Stromal cell of bone marrow (primary cell): ENCODE results near the gene NMRAL1.

Source experiments
- DNase-seq: peaks from one replicate; pipeline ENCODE4 v3.0.0-alpha.2; 2012; ENCODE audit warnings: low read depth

Gene NMRAL1

DNA sequence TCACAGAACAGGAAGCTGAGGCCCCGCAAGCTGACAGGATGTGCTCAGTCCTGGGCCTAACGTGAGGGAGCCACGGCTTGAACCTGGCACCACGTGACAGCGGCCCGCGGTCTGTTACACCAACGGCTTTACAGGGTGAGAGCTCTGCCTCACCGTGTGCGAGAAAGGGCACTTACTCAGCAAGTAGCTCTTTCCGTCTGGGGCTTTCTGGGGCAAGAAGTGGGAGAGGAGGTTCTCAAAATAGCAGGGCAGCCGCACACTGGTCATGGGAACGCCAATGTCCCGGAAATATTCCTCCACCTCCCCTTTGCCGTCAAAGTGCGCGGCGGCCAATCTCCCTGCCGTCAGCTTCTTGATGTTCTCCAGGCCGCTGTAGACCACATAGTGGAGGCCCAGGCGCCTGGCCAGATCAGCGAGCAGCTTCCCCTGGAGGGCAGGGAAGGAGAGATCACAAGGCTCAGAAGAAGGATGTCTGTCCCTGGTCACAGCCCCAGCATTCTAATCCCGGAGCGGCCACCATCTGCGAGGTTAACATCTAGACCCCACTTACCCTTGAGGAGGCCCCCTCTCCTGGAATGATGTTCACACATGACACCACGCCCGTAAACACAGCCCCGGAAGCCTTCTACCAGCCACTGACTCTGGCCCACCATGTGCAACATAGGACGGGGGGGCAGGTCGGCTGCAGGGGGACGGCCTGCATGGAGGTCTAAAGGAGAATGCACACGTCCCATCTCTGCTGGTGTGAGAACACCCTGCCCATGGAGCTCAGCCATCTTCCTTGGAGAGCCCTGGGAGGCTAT is 8.2 kb downstream of the NMRAL1 start:
- no peak for DNase-seq

DNA sequence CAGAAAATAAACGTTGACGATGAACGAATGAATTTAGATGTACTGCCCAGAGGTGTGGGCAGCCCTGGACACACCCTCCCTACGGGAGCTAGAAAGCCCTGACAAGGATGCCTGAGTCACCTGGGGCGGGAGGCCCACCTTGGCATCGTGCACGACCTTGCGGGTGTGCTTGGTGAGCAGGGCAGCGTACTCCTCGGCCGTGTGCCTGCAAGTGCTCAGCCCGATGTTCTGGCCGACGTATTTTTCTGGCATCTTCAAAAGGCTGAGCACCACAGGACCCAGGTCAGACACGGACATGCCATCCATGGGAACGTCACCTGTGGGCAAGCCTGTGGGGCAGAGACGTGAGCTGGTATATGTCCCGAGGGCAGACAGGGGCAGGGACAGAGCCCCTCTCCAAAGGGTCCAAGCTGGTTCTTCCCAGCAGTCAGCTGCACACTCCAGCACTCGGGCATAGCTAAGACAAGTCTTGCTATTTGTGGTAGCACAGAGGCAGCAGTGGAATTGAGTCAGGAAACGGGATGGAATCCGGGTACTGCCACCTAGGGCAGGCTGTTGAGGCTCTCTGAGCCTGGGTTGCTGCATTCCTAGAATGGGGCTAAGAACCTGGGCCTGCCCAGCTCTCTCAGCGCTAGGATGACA is 10.8 kb downstream of the NMRAL1 start:
- DNase-seq: no peak

DNA sequence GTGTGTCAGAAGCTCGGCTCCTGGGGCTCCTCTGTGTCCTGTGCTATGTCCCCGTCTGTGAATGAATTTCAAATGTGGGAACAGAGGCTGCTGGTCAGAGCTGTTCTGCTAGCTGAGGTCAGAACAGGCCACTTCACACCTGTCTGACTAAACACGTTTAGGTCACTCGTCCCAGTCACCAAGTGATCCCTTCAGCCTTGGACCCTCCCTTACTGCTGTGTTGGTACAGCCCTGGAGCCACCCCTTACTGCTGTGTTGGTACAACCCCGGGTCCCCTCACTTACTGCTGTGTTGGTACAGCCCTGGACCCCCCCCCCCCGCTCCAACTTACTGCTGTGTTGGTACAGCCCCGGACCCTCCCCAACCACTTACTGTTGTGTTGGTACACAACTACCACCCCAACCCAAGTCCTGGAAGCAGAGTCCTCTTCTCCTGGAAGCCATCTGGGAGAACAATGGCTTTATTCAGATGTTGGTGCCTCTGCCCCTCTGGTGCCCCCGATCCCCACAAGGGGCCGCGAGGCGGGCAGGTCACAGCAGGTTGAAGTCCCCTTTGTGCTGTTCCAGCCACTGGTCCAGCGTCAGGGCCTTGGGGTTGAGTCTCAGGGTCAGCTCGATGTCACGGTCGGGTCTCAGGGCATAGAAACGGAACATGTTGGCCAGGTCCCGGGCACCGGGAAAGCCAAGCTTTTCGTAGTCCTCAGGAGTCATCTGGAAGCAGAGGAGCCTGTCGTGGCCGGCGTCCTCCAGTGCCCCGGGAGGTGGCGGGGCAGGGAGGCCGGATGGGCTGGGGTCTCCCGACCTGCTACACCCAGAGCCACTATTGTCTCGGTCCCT is 13.0 kb downstream of the NMRAL1 start:
- no peak for DNase-seq

DNA sequence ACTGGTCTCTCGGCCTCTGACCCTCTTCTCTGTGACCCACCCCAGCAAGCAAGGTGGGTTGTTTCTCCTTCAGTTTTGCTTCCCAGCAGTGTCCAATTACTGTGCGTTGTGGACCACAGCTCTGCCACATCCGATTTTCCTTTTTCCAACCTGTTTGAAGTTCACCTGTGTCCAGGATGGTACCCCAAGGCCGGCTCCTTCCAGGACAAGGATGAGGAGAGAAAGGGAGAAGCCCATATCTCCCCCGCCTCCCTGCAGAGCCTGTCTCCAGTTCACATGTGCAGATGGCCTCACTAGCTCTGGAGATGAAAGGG is 13.5 kb downstream of the NMRAL1 start:
- DNase-seq: no peak

DNA sequence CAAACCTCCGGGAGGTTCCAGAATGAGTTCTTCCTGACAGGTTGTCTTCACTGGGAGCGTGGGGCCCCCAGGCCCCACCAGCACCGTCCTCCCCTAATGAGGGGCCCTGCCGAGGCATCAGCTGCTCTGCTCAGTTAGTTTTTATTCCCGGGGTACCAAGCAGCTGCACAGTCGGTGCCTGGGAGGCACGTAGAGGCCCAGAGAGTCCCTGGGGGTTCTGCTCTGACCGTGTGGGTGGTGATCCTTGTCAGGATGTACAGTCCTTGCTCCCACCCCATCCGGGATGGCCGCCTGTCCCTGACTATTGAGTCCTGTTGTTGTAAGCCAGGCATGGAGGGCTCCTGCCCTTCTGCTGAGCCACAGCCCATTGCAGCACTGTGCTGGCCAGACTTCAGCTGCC is 18.5 kb downstream of the NMRAL1 start:
- no peak for DNase-seq

DNA sequence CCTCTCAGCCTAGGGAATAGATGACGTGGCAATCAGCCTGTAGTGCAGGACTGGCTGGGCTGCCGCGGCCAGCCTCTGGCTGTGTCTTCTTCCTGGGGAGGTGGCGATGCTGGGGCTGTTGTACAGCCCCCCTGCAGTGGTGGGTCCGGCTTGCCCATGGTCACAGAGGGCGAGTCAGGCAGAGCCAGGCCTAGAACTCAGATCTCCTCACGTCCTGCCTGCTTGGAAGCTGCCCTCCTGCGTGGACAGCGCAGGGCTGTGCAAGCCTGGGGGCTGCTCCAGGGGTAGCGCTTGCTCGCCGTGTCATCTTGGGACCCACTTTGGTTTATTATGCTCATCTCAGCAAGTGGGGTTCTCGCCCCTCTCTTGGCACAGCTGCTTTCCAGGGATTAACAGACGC is 19.3 kb downstream of the NMRAL1 start:
- no peak for DNase-seq

DNA sequence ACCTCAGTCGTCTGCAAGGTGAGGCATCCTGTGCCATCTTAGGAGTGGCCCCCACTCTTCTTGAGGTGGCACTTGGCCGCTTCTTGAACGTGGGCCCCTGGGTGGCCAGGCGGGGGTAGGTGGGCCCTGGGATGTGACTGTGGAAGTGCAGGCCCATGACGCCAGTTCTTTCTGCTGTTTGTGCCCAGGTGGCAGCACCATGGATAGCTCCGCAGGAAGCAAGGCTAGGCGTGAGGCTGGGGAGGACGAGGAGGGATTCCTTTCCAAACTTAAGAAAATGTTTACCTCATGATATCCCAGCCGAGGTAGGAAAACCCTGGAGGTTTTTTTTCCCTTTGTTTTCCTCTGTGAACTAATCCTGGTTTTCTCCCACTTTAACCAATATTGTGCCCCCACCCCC is 19.8 kb downstream of the NMRAL1 start:
- no peak for DNase-seq

DNA sequence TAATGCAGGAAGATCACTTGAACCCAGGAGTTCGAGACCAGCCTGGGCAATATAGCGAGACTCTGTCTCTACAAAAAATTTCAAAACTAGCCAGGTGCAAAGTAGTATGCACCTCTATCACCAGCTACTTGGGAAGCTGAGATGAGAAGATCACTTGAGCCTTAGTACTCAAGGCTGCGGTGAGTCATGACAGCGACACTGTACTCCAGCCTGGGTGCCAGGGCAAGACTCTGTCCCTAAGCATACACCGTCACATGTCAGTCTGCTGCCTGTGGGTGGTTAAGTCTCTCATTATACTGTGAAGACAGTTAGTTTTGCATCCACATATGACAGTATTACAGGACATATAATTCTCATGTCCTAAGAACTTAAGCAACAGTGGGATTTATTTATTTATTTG is 21.8 kb downstream of the NMRAL1 start:
- no peak for DNase-seq

DNA sequence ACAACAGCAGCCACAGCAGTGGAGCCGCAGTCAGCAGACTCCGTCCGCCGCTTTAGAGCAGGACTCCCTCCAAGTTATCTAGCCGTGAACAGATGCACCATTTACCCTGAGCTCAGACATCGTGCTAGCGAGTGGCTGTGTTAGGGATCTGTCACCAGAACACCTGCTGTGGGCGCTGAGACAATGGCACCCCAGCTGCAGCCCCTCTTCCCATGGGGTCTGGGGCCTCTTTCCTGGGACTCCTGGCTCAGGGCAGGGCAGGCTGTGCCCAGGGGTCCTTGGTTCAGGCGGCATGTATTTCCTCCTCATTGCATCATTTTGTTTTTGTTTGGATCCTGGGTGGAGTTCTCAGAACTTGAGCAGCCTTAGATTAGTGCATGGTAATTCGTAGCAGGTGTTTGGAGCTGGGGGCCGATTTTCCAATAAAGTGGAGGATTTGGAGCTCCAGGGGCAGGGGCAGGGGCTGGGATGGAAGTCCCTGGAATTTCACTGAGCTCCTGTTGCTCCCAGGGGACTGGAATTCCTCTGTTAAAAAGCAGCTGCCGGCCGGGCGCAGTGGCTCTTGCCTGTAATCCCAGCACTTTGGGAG is 23.4 kb downstream of the NMRAL1 start:
- DNase-seq: no peak

DNA sequence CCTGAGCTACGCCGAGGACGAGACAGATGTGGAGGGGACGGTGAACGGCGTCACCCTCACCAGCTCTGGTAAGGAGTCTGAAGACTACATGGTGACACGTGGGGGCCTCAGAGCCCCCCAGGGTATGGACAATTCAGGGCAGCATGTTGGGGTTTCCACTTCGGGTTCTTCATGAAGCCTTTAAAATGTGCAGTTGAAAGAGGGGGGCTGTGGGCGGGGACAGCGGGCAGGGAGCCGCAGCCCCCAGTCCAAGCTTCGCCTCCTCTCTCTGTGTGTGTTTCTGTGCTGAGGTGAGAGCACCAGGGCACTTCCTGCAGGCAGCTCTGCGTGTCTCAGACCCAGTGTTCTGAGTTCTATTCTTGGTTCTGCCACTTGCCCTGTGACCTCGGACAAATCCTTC is 24.0 kb downstream of the NMRAL1 start:
- DNase-seq: no peak

DNA sequence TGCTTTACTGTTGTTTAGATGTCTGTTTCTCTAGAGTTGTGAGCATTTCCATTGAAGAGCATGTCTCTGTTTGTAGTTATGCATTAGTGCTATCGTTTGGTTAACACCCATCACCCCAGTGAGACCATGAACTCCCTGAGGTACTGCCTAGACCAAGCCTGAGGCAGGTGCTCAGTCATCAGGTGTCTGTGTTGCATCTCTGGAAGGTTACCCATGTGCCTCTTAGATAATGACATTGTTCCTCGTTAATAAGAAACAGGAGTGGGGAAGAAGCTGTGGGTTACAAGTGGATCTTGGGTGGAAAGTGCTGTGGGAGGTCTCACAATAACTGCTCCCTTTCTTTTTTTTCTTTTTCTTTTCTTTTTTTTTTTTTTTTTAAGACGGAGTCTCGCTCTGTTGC is 30.4 kb downstream of the NMRAL1 start:
- no peak for DNase-seq

DNA sequence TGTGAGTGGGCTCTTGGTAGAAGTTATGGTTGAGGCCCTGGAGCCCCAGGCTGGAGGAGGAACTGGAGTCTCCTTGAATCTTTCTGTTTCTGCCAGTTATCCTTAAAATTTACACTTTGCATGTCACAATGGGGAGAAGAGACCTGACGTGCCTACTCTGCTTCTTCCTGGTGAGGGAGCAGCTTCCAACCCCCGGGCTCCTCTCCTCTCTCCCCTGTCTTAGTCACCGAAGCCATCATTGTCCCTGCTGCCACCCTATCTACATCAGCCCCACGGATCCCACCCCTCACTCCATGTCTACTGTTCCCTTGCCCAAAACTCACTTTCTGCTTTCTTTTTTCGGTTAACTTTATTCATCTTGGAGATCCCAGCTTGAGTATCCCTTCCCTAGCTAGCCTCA is 31.2 kb downstream of the NMRAL1 start:
- DNase-seq: no peak

DNA sequence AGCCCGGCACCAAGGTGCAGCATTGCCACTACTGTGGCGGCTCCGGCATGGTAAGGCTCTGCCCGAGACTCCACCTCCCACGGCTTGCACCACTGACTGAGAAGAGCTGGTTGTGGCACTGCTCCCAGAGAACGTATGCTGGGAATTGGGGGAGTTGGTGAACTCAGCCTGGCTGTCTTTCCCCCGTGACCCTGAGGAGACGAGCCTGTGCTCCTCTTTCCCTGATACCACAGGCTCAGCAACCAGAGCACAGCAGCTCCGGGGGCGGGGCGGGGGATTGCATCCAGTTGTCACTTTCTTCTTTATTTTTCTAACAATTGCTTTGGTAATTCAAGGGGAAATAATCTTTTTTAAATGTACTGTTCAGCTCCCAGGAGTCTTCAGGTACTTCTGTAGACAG is 32.1 kb downstream of the NMRAL1 start:
- no peak for DNase-seq

DNA sequence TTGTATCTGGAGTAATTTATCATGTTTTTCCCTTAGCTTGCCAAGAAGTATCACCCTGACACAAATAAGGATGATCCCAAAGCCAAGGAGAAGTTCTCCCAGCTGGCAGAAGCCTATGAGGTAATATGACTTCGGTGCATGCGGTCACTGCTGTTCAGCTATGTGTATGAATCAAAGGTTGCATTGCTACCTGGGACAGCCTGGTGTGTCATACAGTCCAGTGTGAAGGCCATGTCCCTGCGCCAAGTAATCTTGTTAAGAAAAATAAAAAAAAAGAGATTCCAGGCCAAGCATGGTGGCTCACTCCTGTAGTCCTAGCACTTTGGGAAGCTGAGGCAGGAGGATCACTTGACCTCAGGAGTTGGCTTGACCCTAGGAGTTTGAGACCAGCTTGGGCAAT is 37.1 kb downstream of the NMRAL1 start:
- DNase-seq: no peak

DNA sequence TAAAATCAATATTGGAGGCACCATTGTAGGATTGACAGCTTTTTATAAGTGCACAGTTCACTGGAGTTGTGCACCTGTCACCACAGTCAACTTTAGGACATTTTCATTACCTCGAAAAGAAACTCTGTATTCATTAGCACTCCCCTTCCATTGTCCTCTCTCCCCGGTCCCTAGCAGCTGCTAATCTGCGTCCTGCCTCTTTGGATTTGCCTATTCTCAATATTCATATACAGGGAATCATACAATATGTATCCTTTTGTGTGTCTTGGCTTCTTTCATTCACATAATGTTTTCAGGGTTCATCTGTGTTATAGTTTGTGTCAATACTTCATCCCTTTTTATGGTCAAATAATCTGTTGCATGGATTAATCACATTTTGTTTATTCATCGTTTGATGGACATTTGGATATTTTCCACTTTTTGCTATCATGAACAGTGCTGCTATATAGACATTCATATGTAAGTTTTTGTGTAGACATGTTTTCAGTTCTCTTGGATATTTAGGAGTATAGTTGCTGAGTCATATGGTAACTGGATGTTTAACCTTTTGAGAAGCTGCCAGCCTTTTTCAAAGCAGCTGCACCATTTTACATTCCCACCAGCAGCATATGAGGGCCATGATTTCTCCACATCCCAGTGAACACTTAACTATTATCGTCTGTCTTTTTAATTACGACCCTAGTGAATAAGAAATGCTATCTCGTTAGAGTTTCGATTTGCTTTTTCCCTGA is 38.9 kb downstream of the NMRAL1 start:
- DNase-seq: no peak

DNA sequence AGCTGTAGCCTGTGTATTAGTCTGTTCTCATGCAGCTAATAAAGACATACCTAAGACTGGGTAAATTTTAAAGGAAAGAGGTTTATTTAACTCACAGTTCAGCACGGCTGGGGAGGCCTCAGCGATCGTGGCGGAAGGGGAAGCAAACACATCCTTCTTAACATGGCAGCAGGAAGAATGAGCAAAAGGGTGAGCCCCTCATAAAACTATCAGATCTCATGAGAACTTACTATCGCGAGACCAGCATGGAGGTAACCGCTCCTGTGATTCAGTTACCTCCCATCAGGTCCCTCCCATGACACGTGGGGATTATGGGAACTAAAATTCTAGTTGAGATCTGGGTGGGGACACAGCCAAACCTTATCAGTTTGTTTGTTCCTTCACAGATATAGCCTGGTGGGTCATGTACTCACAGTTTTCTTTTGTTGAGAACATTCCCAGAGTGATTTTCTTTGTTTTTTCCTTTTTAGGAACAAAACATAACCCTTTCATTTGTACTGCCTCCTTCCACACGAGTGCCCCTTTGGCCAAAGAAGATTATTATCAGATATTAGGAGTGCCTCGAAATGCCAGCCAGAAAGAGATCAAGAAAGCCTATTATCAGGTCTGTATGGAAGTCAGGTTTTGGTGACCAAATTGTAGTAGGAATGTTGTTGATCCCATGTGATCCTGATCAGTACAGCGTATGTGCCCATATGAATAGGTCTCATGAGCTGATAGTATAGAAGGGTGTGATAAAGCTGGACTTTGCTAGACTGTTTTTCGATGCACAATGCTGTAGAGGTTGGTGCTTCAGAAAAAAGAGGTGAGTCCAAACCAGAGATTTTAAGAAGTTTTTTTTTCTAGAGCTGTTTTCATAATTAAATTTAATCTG is 40.3 kb downstream of the NMRAL1 start:
- DNase-seq: no peak

DNA sequence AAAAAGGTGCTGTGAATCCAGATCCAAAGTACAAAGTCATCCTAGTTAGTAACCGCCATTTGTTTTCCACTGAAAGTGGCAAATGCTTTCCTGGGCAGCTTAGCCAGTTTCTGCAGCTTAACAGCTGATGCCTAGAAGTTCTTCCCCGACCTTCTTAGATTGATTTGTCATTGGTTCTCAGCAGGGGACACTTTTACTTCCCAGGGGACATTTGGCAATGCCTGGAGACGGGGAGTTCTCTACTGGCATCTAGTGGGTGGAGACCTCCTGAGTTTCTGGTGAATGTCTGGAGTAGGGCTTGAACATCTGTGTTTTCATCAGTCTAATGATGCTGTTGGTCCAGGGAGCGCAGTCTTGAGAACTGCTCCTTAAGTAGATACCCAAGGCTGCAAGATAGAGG is 41.2 kb downstream of the NMRAL1 start:
- DNase-seq: no peak

DNA sequence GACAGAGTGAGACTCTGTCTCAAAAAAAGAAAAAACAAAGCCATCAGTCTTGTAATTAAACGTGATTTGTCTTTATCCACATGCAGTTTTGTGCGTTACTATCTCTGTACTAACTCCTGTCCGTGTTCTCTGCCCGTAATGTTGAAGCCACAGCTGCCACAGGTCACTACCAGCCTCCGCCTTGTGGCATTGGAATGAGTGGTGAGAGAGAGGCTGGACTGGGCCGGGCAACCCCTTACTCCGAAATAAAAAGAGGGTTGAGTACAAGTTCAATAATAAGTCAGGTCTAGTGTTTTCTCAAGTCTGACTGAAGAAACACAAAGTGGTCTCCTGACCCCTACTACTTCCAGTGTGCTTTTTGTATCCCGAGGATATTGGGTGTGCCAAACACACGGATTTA is 43.4 kb downstream of the NMRAL1 start:
- no peak for DNase-seq

DNA sequence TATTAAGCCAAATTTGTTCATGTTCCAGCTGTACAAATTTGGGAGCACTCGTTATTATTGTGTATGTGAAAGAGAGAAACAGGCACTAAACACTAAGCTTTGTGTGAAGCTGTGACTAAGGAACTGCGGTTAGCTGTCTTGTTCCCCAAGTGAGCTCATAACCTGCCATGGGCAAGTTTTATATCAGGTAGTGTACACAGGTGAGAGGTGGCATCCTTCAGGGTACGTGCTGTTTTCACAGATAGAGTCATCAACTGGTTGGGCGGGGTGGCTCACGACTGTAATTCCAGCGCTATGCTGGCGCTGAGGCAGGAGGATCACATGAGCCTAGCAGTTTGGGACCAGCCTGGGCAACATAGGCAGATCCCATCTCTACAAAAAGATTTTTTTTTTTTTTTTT is 45.9 kb downstream of the NMRAL1 start:
- no peak for DNase-seq

DNA sequence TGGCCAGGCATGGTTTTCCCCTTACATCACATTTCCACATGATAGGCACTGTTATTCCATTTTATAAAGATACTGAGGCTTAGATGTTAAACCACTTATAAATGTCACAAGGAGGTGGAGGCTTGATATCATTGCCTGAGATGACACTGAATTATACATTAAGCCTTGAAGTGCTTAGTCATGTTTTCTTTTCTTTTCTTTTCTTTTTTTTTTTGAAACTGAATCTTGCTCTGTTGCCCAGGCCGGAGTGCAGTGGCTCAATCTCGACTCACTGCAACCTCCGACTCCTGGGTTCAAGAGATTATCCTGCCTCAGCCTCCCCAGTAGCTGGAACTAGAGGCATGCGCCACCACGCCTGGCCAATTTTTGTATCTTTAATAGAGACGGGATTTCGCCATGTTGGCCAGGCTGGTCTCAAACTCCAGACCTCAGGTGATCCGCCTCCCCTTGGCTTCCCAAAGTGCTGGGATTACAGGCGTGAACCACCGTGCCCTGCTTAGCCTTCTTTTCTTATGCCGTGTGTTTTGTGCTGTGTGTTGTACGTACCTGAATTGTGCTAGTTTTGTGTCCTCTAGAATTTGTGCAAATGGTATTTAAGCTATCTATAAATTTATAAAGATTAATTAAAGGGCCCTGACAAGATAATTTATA is 47.6 kb downstream of the NMRAL1 start:
- no peak for DNase-seq
